H9 (cell line): Measurements from ENCODE around the gene MROH7. TPM values are rescaled to one million over a fixed set of nuclear protein-coding genes. Genes with fewer than 3 reads are reported as not detected.

Source experiments
- DNase-seq: peaks from one replicate; pipeline ENCODE4 v3.0.0-alpha.2; 2017
- H2AFZ ChIP-seq: one replicate; pipeline ENCODE4 v1.6.1; 2013; ENCODE audit warnings: mild to moderate bottlenecking, low read length, control low read depth, moderate library complexity
- H2AK5ac ChIP-seq: 2 replicates; pipeline ENCODE4 v1.6.1; 2013; ENCODE audit warnings: low read length, control low read depth, mixed read lengths; ENCODE audit not compliant: insufficient read length
- H2BK120ac ChIP-seq: one replicate; pipeline ENCODE4 v1.6.1; 2013; ENCODE audit warnings: low read depth, mild to moderate bottlenecking, low read length, control low read depth, inconsistent platforms; ENCODE audit not compliant: poor library complexity, severe bottlenecking
- H2BK12ac ChIP-seq: 2 replicates; pipeline ENCODE4 v1.6.1; 2013; ENCODE audit warnings: low read length, control low read depth, mixed read lengths, low read depth; ENCODE audit not compliant: insufficient read length
- H2BK15ac ChIP-seq: 2 replicates; pipeline ENCODE4 v1.6.1; 2013; ENCODE audit warnings: low read depth, low read length, control low read depth
- H2BK20ac ChIP-seq: one replicate; pipeline ENCODE4 v1.6.1; 2013; ENCODE audit warnings: low read depth, mild to moderate bottlenecking, low read length, control low read depth, inconsistent platforms; ENCODE audit not compliant: poor library complexity, severe bottlenecking
- H2BK5ac ChIP-seq: 2 replicates; pipeline ENCODE4 v1.6.1; 2013; ENCODE audit warnings: low read length, control low read depth, mixed read lengths; ENCODE audit not compliant: insufficient read length
- H3K14ac ChIP-seq: 2 replicates; pipeline ENCODE4 v1.6.1; 2013; ENCODE audit warnings: low read length, control low read depth; ENCODE audit not compliant: insufficient read depth
- H3K18ac ChIP-seq: 2 replicates; pipeline ENCODE4 v1.6.1; 2013; ENCODE audit warnings: low read depth, mild to moderate bottlenecking, mixed read lengths, low read length, control low read depth; ENCODE audit not compliant: insufficient read length
- H3K23ac ChIP-seq: 2 replicates; pipeline ENCODE4 v1.6.1; 2013; ENCODE audit warnings: low read length, control low read depth, mixed read lengths, low read depth; ENCODE audit not compliant: insufficient read length
- H3K23me2 ChIP-seq: 2 replicates; pipeline ENCODE4 v1.6.1; 2013; ENCODE audit warnings: low read depth, mild to moderate bottlenecking, mixed read lengths, low read length, control low read depth; ENCODE audit not compliant: insufficient read length, poor library complexity, severe bottlenecking
- H3K27ac ChIP-seq: 2 replicates; pipeline ENCODE4 v1.5.1; 2013; ENCODE audit warnings: low read length, control low read depth, mixed read lengths, low read depth; ENCODE audit not compliant: insufficient read length
- H3K27me3 ChIP-seq: 2 replicates; pipeline ENCODE4 v1.6.1; 2013; ENCODE audit warnings: low read length, control low read depth, inconsistent platforms; ENCODE audit not compliant: insufficient read depth
- H3K4ac ChIP-seq: 2 replicates; pipeline ENCODE4 v1.6.1; 2013; ENCODE audit warnings: low read depth, mild to moderate bottlenecking, control low read depth, inconsistent platforms, low read length, moderate library complexity
- H3K4me1 ChIP-seq: 2 replicates; pipeline ENCODE4 v1.6.1; 2013; ENCODE audit warnings: low read length, control low read depth, inconsistent platforms; ENCODE audit not compliant: insufficient read depth
- H3K4me2 ChIP-seq: 2 replicates; pipeline ENCODE4 v1.6.1; 2013; ENCODE audit warnings: low read length, control low read depth, mixed read lengths; ENCODE audit not compliant: insufficient read length, insufficient read depth
- H3K56ac ChIP-seq: 2 replicates; pipeline ENCODE4 v1.6.1; 2013; ENCODE audit warnings: low read depth, mild to moderate bottlenecking, mixed read lengths, low read length, control low read depth; ENCODE audit not compliant: insufficient read length
- H3K79me1 ChIP-seq: 2 replicates; pipeline ENCODE4 v1.6.1; 2013; ENCODE audit warnings: low read depth, mild to moderate bottlenecking, moderate library complexity, low read length, control low read depth, inconsistent platforms; ENCODE audit not compliant: insufficient read depth, poor library complexity, severe bottlenecking
- H3K79me2 ChIP-seq: 2 replicates; pipeline ENCODE4 v1.6.1; 2013; ENCODE audit warnings: low read length, control low read depth, inconsistent platforms; ENCODE audit not compliant: insufficient read depth
- H3K9ac ChIP-seq: 2 replicates; pipeline ENCODE4 v1.6.1; 2013; ENCODE audit warnings: low read length, control low read depth, mixed read lengths; ENCODE audit not compliant: insufficient read length; ENCODE audit errors: extremely low read depth
- H3K9me3 ChIP-seq: one replicate; pipeline ENCODE4 v1.6.1; 2013; ENCODE audit warnings: low read depth, low read length, inconsistent platforms; ENCODE audit not compliant: control insufficient read depth
- H3T11ph ChIP-seq: one replicate; pipeline ENCODE4 v1.6.1; 2013; ENCODE audit warnings: mild to moderate bottlenecking, low read length, control low read depth, inconsistent platforms
- H4K20me1 ChIP-seq: one replicate; pipeline ENCODE4 v1.6.1; 2013; ENCODE audit not compliant: control insufficient read depth, insufficient read length, insufficient read depth
- H4K5ac ChIP-seq: 2 replicates; pipeline ENCODE4 v1.6.1; 2013; ENCODE audit warnings: low read depth, mild to moderate bottlenecking, mixed read lengths, low read length, control low read depth; ENCODE audit not compliant: insufficient read length
- H4K8ac ChIP-seq: replicated peaks from 2 replicates; pipeline ENCODE4 v1.6.1; 2013; ENCODE audit warnings: low read length, control low read depth, mixed read lengths, low read depth; ENCODE audit not compliant: insufficient read length
- H4K91ac ChIP-seq: 2 replicates; pipeline ENCODE4 v1.6.1; 2013; ENCODE audit warnings: low read depth, mild to moderate bottlenecking, moderate library complexity, mixed read lengths, low read length, control low read depth; ENCODE audit not compliant: insufficient read length
- H3K27ac Mint-ChIP-seq, 3 experiments: 2 replicates in 2 of 3; 3 replicates in 1 of 3; pipeline ENCODE4 v1.8.0; 2020 to 2021; ENCODE audit warnings: mixed read lengths in 3 of 3, mild to moderate bottlenecking in 1 of 3, moderate library complexity in 1 of 3
- H3K27me3 Mint-ChIP-seq: 2 replicates; pipeline ENCODE4 v1.8.0; 2021; ENCODE audit warnings: low read depth, mild to moderate bottlenecking, moderate library complexity, mixed read lengths
- H3K36me3 Mint-ChIP-seq, 3 experiments: 2 replicates in 2 of 3; 3 replicates in 1 of 3; pipeline ENCODE4 v1.8.0; 2020 to 2021; ENCODE audit warnings: low read depth in 3 of 3, mixed read lengths in 3 of 3; ENCODE audit not compliant: insufficient read depth in 1 of 3
- H3K4me1 Mint-ChIP-seq, 2 experiments: 2 replicates each; pipeline ENCODE4 v1.8.0; 2020; ENCODE audit warnings: mixed read lengths in 2 of 2
- H3K4me3 Mint-ChIP-seq, 2 experiments: 2 replicates in 1 of 2; 3 replicates in 1 of 2; pipeline ENCODE4 v1.8.0; 2020 to 2021; ENCODE audit warnings: mild to moderate bottlenecking in 2 of 2, mixed read lengths in 2 of 2, moderate library complexity in 1 of 2
- H3K9me3 Mint-ChIP-seq, 2 experiments: 2 replicates in 1 of 2; 3 replicates in 1 of 2; pipeline ENCODE4 v1.8.0; 2020; ENCODE audit warnings: mild to moderate bottlenecking in 2 of 2, mixed read lengths in 2 of 2, moderate library complexity in 1 of 2
- CTCF ChIP-seq: fragments of 200-600 bp; sonication (generic); conservative IDR thresholded peaks from 3 replicates; pipeline ENCODE4 v1.8.0; 2021; ENCODE audit warnings: antibody characterized with exemption, mild to moderate bottlenecking
- WGBS: extraction: QIAGEN DNeasy Blood & Tissue Kit; methylation state at CpG from one replicate; pipeline ENCODE4 v1.1.7; 2013; ENCODE audit warnings: missing lambda C conversion rate, low lambda C conversion rate, mixed read lengths; ENCODE audit not compliant: insufficient read length; ENCODE audit errors: extremely low coverage; 5-methylcytosine and 5-hydroxymethylcytosine counted together
- total RNA-seq: library from RNA; stranded (reverse); gene quantifications from 2 replicates; pipeline ENCODE4 v1.2.1, GENCODE V29; 2021

MROH7 gene
- total RNA-seq, 1 experiment from 2014 or later, result 0.09 TPM

- Mint-ChIP-seq H3K36me3 (no peaks in the 10 kb centered on the region; a peak in 2 of 7 replicates), H3K4me3 (no peak overlapping the region), H3K4me1 (peaks cover 17 to 31% of the 10 kb centered on the region in 2 experiments), H3K27ac (peak overlapping the region in 1 of 3 experiments; percentile 31; a peak in 2 of 7 replicates), H3K27me3 (peaks cover 1% of the 10 kb centered on the region; the same call in 1 of the 2 replicates), H3K9me3 (no peaks in the 10 kb centered on the region)
- no peaks in the 10 kb centered on the region for H4K20me1 ChIP-seq
- no peak overlapping the region for H2BK15ac ChIP-seq
- H3K27ac ChIP-seq, result no peak overlapping the region
- H2AK5ac ChIP-seq, result no peak overlapping the region
- H3K9ac ChIP-seq, result no peak overlapping the region
- H2BK12ac ChIP-seq, result no peak overlapping the region
- no peak overlapping the region for H3T11ph ChIP-seq
- no peak overlapping the region for H3K14ac ChIP-seq
- no peaks in the 10 kb centered on the region for H3K79me2 ChIP-seq
- H4K5ac ChIP-seq, result no peak overlapping the region
- H3K4me2 ChIP-seq, result no peak overlapping the region
- H2BK120ac ChIP-seq, result no peak overlapping the region
- no CpG with 5 or more reads among the region's 13 CpGs for WGBS
- H3K18ac ChIP-seq, result no peak overlapping the region
- no peak overlapping the region for H2AFZ ChIP-seq
- H4K8ac ChIP-seq, result no peak overlapping the region
- no peak for TF ChIP-seq CTCF
- no peak overlapping the region for H2BK20ac ChIP-seq
- no peak overlapping the region for H2BK5ac ChIP-seq
- no peak overlapping the region for H3K56ac ChIP-seq
- H3K79me1 ChIP-seq, result no peaks in the 10 kb centered on the region
- no peaks in the 10 kb centered on the region for H3K23me2 ChIP-seq
- H4K91ac ChIP-seq, result no peak overlapping the region
- no peaks in the 10 kb centered on the region for H3K27me3 ChIP-seq
- no peaks in the 10 kb centered on the region for H3K9me3 ChIP-seq
- H3K4ac ChIP-seq, result no peak overlapping the region
- DNase-seq, result no peak
- no peaks in the 10 kb centered on the region; the same call in 1 of the 2 replicates for H3K4me1 ChIP-seq
- no peak overlapping the region for H3K23ac ChIP-seq
These were observed 34.6 kb upstream of the MROH7 start for GRCh38 chr1:54606990-54607325.
